Measurements from ENCODE around the gene RHOF. TPM values are rescaled to one million over a fixed set of nuclear protein-coding genes. Genes with fewer than 3 reads are reported as not detected.
A peak's percentile ranks its signal among the peaks of the same experiment; 100 is the strongest.

Gene RHOF
- total and polyA plus RNA-seq, 2 of the 13 experiments (the other 11 are each of a cell fraction or from before 2014, with no cell fraction given): 14.6 to 32.2 TPM

GRCh38 chr12:121812320-121812871, 18.9 kb upstream of the RHOF start (continued):
- TF ChIP-seq ZNF280D (CRISPR knock-in tag; IDR thresholded peaks at IDR 0.05) (no peak), ZFP90 (CRISPR knock-in tag; IDR thresholded peaks at IDR 0.05; ENCODE audit: borderline replicate concordance) (no peak), ZSCAN31 (CRISPR knock-in tag; IDR thresholded peaks at IDR 0.05; ENCODE audit: low read depth) (no peak), U2AF1 (optimal IDR thresholded peaks at IDR 0.05; ENCODE audit: low read depth, low read length) (no peak), ZNF160 (CRISPR knock-in tag; IDR thresholded peaks at IDR 0.05) (no peak), ZNF841 (CRISPR knock-in tag; IDR thresholded peaks at IDR 0.05; ENCODE audit: borderline replicate concordance) (no peak), ZNF292 (CRISPR knock-in tag; IDR thresholded peaks at IDR 0.05; ENCODE audit: borderline replicate concordance, low read depth) (no peak), ZNF18 (CRISPR knock-in tag; IDR thresholded peaks at IDR 0.05; ENCODE audit: insufficient replicate concordance) (peak; percentile 7), ZBTB25 (CRISPR knock-in tag; IDR thresholded peaks at IDR 0.05) (no peak), FOXK1 (CRISPR knock-in tag; IDR thresholded peaks at IDR 0.05; ENCODE audit: borderline replicate concordance, low read depth) (no peak), ASH2L (IDR thresholded peaks at IDR 0.05; ENCODE audit: insufficient read length, low read depth, low read length) (peak; percentile 30), GFI1 (CRISPR knock-in tag; IDR thresholded peaks at IDR 0.05; ENCODE audit: borderline replicate concordance) (no peak), ZFP36 (IDR thresholded peaks at IDR 0.05; ENCODE audit: borderline replicate concordance, low read depth, low read length, partially characterized antibody) (no peak), NR2F2 (IDR thresholded peaks at IDR 0.05; ENCODE audit: borderline replicate concordance, low read depth) (no peak), TEAD3 (CRISPR knock-in tag; optimal IDR thresholded peaks at IDR 0.05; ENCODE audit: borderline replicate concordance) (peak; percentile 40), ZBTB38 (CRISPR knock-in tag; IDR thresholded peaks at IDR 0.05) (no peak), SMARCC2 (IDR thresholded peaks at IDR 0.05) (no peak), IKZF4 (CRISPR knock-in tag; IDR thresholded peaks at IDR 0.05; ENCODE audit: borderline replicate concordance, low read depth, not compliant biosample characterization) (no peak), NR2C2 (CRISPR knock-in tag; IDR thresholded peaks at IDR 0.05; ENCODE audit: borderline replicate concordance) (no peak), BRD4 (CRISPR knock-in tag; IDR thresholded peaks at IDR 0.05) (no peak), ZNF296 (CRISPR knock-in tag; conservative IDR thresholded peaks at IDR 0.05) (no peak), ZNF616 (CRISPR knock-in tag; IDR thresholded peaks at IDR 0.05; ENCODE audit: low read depth) (no peak), ZFP36L1 (CRISPR knock-in tag; IDR thresholded peaks at IDR 0.05) (no peak), ZNF552 (CRISPR knock-in tag; IDR thresholded peaks at IDR 0.05; ENCODE audit: borderline replicate concordance) (no peak), DNMT3B (CRISPR knock-in tag; conservative IDR thresholded peaks at IDR 0.05) (no peak), SOX5 (CRISPR knock-in tag; IDR thresholded peaks at IDR 0.05; ENCODE audit: borderline replicate concordance) (no peak), ZFP62 (CRISPR knock-in tag; IDR thresholded peaks at IDR 0.05) (no peak)

All from HepG2 (cell line).